Measurements from ENCODE around the gene GPX1.
A peak's percentile ranks its signal among the peaks of the same experiment; 100 is the strongest.
"Not testable (repeated sequence)": the region's sequence is repeated elsewhere in the genome, so short reads cannot be mapped to it uniquely, and the experiment has no call there.

Gene GPX1

GRCh38 chr3:49357443-49358216 lies 523 bp downstream of the GPX1 start:
- DNase-seq, result peak; percentile 55

GRCh38 chr3:49357095-49357442 lies 1.1 kb downstream of the GPX1 start:
- DNase-seq, result not testable (repeated sequence)

- peak; percentile 66 for DNase-seq
These were observed 5.2 kb downstream of the GPX1 start for GRCh38 chr3:49352890-49353421.

GRCh38 chr3:49352281-49352680 lies 5.9 kb downstream of the GPX1 start:
- DNase-seq, result no peak

GRCh38 chr3:49351521-49352011 lies 6.6 kb downstream of the GPX1 start:
- peak; percentile 86 for DNase-seq

GRCh38 chr3:49349348-49350114 lies 8.6 kb downstream of the GPX1 start:
- peak; percentile 90 for DNase-seq

GRCh38 chr3:49348361-49348760 lies 9.8 kb downstream of the GPX1 start:
- not testable (repeated sequence) for DNase-seq

- no peak for DNase-seq
These were observed 11.3 kb downstream of the GPX1 start for GRCh38 chr3:49346797-49347251.

- DNase-seq, result peak; percentile 52
These were observed 15.0 kb downstream of the GPX1 start for GRCh38 chr3:49343163-49343562.

GRCh38 chr3:49341996-49342395 lies 16.2 kb downstream of the GPX1 start:
- DNase-seq, result no peak

- DNase-seq, result peak; percentile 98
These were observed 18.0 kb downstream of the GPX1 start, which contains the start of gene USP4 for GRCh38 chr3:49339941-49340800. Gene USP4 (minus strand): TSS chr3:49340053. CDS start chr3:49340024, 29 bp downstream.

- DNase-seq, result no peak
These were observed 18.6 kb downstream of the GPX1 start for GRCh38 chr3:49339581-49339940.

- no peak for DNase-seq
These were observed 24.1 kb downstream of the GPX1 start for GRCh38 chr3:49333916-49334633.

GRCh38 chr3:49333091-49333490 lies 25.1 kb downstream of the GPX1 start:
- no peak for DNase-seq

- no peak for DNase-seq
These were observed 29.0 kb downstream of the GPX1 start for GRCh38 chr3:49329186-49329585.

GRCh38 chr3:49328350-49328749 lies 29.8 kb downstream of the GPX1 start:
- DNase-seq, result not testable (repeated sequence)

GRCh38 chr3:49327485-49327884 lies 30.7 kb downstream of the GPX1 start:
- DNase-seq, result peak; percentile 48

GRCh38 chr3:49324768-49325167 lies 33.4 kb downstream of the GPX1 start:
- DNase-seq, result no peak

- DNase-seq, result no peak
These were observed 41.3 kb downstream of the GPX1 start for GRCh38 chr3:49316696-49317457.

GRCh38 chr3:49313896-49314688 lies 44.1 kb downstream of the GPX1 start:
- DNase-seq, result no peak
